ENCODE data around the gene PARP8. TPM values are rescaled to one million over a fixed set of nuclear protein-coding genes. Genes with fewer than 3 reads are reported as not detected.
"Not testable (repeated sequence)": the region's sequence is repeated elsewhere in the genome, so short reads cannot be mapped to it uniquely, and the experiment has no call there.

The PARP8 gene
- total and polyA plus RNA-seq, 2 of the 4 experiments (the other 2 are of a cell fraction) = 6.9 to 8.2 TPM

GRCh38 chr5:50808406-50808805 is 142.0 kb downstream of the PARP8 start:
- no peaks in the 10 kb centered on the region for H3K9me1 ChIP-seq (ENCODE audit: insufficient read depth, low read length)
- no peak overlapping the region for H2AFZ ChIP-seq (replicated peaks; ENCODE audit: low read length, poor library complexity)
- H3K4me3 ChIP-seq (ENCODE audit: insufficient read depth, low read depth, low read length) = no peak overlapping the region
- no peak overlapping the region for H3K4ac ChIP-seq (ENCODE audit: low read depth, low read length)
- H3K18ac ChIP-seq (ENCODE audit: low read depth, low read length) = no peak overlapping the region
- H4K8ac ChIP-seq (ENCODE audit: low read depth in 2 of 2, low read length in 2 of 2) = no peak overlapping the region
- H3K79me1 ChIP-seq (ENCODE audit: low read depth in 1 of 2, low read length in 2 of 2) = no peaks in the 10 kb centered on the region
- no peak overlapping the region for H2BK15ac ChIP-seq (ENCODE audit: low read depth, low read length)
- H3K4me1 ChIP-seq (ENCODE audit: control insufficient read depth, insufficient read depth, low read length) = no peaks in the 10 kb centered on the region
- no TSS peak for BruUV-seq (replicated peaks)
- H4K91ac ChIP-seq (ENCODE audit: insufficient read depth, low read depth, low read length) = no peak overlapping the region
- H2AK9ac ChIP-seq (replicated peaks; ENCODE audit: low read depth, low read length, poor library complexity) = no peak overlapping the region
- ChIA-PET POLR2A (ENCODE audit: unreplicated experiment) (no interaction called here), CTCF (no interaction called here)
- H4K20me1 ChIP-seq (ENCODE audit: insufficient read depth, low read length) = no peaks in the 10 kb centered on the region
- WGBS, 2 experiments (ENCODE audit: extremely low coverage in 2 of 2, insufficient read length in 1 of 2) = no CpG with 5 or more reads among the region's 3 CpGs
- no peak overlapping the region for H2AK5ac ChIP-seq (ENCODE audit: low read depth, low read length)
- H3K9ac ChIP-seq (ENCODE audit: low read depth, low read length) = no peak overlapping the region
- no peak overlapping the region for H4K5ac ChIP-seq (ENCODE audit: low read depth, low read length)
- intact Hi-C loops (cut with micrococcal nuclease) = no loop called here
- no peak overlapping the region for H3K27ac ChIP-seq (ENCODE audit: insufficient read depth, low read length)
- H3K4me2 ChIP-seq (ENCODE audit: low read depth, low read length) = no peak overlapping the region
- ATAC-seq (ENCODE audit: low read depth) (no peak), DNase-seq (no peak)
- H3K36me3 ChIP-seq (ENCODE audit: control insufficient read depth, insufficient read depth, low read length) = no peaks in the 10 kb centered on the region
- dilution Hi-C loops (cut with HindIII; ENCODE audit: low sequenced_read_pairs, unreplicated experiment) = no loop called here
- in situ Hi-C loops (cut with MboI; ENCODE audit: low sequenced_read_pairs) = no loop called here
- no peak overlapping the region for H2BK5ac ChIP-seq (ENCODE audit: low read depth, low read length, poor library complexity, severe bottlenecking)
- H3K27me3 ChIP-seq (ENCODE audit: control insufficient read depth, insufficient read depth, low read length) = no peaks in the 10 kb centered on the region
- no peak overlapping the region for H2BK120ac ChIP-seq (ENCODE audit: low read depth, low read length)
- no peak overlapping the region for H3K23ac ChIP-seq (ENCODE audit: low read depth, low read length)
- TF ChIP-seq SMC3 (IDR thresholded peaks at IDR 0.05; ENCODE audit: low read depth, low read length) = no peak
- no peak overlapping the region for H2BK20ac ChIP-seq (ENCODE audit: low read depth, low read length)
- no peak overlapping the region for H3K56ac ChIP-seq (ENCODE audit: extremely low read depth, insufficient read depth, low read length)
- no peaks in the 10 kb centered on the region for H3K9me3 ChIP-seq (ENCODE audit: control insufficient read depth, insufficient read depth, low read length)
- H3K14ac ChIP-seq (replicated peaks; ENCODE audit: low read depth, low read length) = no peak overlapping the region

DNA sequence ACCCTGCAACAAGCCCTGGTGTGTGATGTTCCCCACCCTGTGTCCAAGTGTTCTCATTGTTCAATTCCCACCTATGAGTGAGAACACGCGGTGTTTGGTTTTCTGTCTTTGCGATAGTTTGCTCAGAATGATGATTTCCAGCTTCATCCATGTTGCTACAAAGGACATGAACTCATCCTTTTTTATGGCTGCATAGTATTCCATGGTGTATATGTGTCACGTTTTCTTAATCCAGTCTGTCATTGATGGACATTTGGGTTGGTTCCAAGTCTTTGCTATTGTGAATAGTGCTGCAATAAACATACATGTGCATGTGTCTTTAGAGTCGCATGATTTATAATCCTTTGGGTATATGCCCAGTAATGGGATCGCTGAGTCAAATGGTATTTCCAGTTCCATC is 145.3 kb downstream of the PARP8 start:
- H3K4me3 ChIP-seq (ENCODE audit: insufficient read depth, low read depth, low read length); intact Hi-C loops (cut with micrococcal nuclease); DNase-seq; H3K36me3 ChIP-seq (ENCODE audit: control insufficient read depth, insufficient read depth, low read length); H3K4ac ChIP-seq (ENCODE audit: low read depth, low read length); H3K27ac ChIP-seq (ENCODE audit: insufficient read depth, low read length); BruUV-seq (replicated peaks); in situ Hi-C loops (cut with MboI; ENCODE audit: low sequenced_read_pairs); H3K9me3 ChIP-seq (ENCODE audit: control insufficient read depth, insufficient read depth, low read length); H2BK20ac ChIP-seq (ENCODE audit: low read depth, low read length); H2BK5ac ChIP-seq (ENCODE audit: low read depth, low read length, poor library complexity, severe bottlenecking); dilution Hi-C loops (cut with HindIII; ENCODE audit: low sequenced_read_pairs, unreplicated experiment); H4K5ac ChIP-seq (ENCODE audit: low read depth, low read length); H3K27me3 ChIP-seq (ENCODE audit: control insufficient read depth, insufficient read depth, low read length); H2BK15ac ChIP-seq (ENCODE audit: low read depth, low read length); H3K23ac ChIP-seq (ENCODE audit: low read depth, low read length); H3K9ac ChIP-seq (ENCODE audit: low read depth, low read length); H3K4me2 ChIP-seq (ENCODE audit: low read depth, low read length); H3K56ac ChIP-seq (ENCODE audit: extremely low read depth, insufficient read depth, low read length); H2AK9ac ChIP-seq (replicated peaks; ENCODE audit: low read depth, low read length, poor library complexity); H4K8ac ChIP-seq (ENCODE audit: low read depth in 2 of 2, low read length in 2 of 2); H3K79me1 ChIP-seq (ENCODE audit: low read depth in 1 of 2, low read length in 2 of 2); H2BK120ac ChIP-seq (ENCODE audit: low read depth, low read length); H3K9me1 ChIP-seq (ENCODE audit: insufficient read depth, low read length); H2AFZ ChIP-seq (replicated peaks; ENCODE audit: low read length, poor library complexity); H3K18ac ChIP-seq (ENCODE audit: low read depth, low read length); H3K4me1 ChIP-seq (ENCODE audit: control insufficient read depth, insufficient read depth, low read length); H4K91ac ChIP-seq (ENCODE audit: insufficient read depth, low read depth, low read length); H2AK5ac ChIP-seq (ENCODE audit: low read depth, low read length); H3K14ac ChIP-seq (replicated peaks; ENCODE audit: low read depth, low read length); CTCF ChIA-PET; POLR2A ChIA-PET (ENCODE audit: unreplicated experiment); ATAC-seq (ENCODE audit: low read depth); H4K20me1 ChIP-seq (ENCODE audit: insufficient read depth, low read length): not testable (repeated sequence)
- no CpG with 5 or more reads among the region's 6 CpGs for WGBS, 2 experiments (ENCODE audit: extremely low coverage in 2 of 2, insufficient read length in 1 of 2)

All from IMR-90 (cell line).